Activated CD8-positive, alpha-beta T cell treated with anti-CD3 and anti-CD28 coated beads for 36 hours (primary cell): ENCODE data around the gene VAV2. TPM values are rescaled to one million over a fixed set of nuclear protein-coding genes. Genes with fewer than 3 reads are reported as not detected.

Experiments
- ATAC-seq: fragments of 200-7000 bp; cut with Tn5 transposase; one replicate; pipeline ENCODE4 v1.10.0; 2021; ENCODE audit warnings: mild to moderate bottlenecking, moderate library complexity
- CTCF ChIA-PET: fragments of 350-600 bp; sonication (Branson Sonifier 250); formaldehyde crosslinking; loops from one replicate; lab custom pipeline; 2021; ENCODE audit warnings: antibody characterized with exemption; lab: Charles Lee
- POLR2A ChIA-PET: fragments of 350-600 bp; sonication (Branson Sonifier 250); formaldehyde crosslinking; loops from one replicate; lab custom pipeline; 2021; ENCODE audit warnings: antibody characterized with exemption; lab: Charles Lee
- DNase-seq: peaks from one replicate; pipeline ENCODE4 v3.0.0-alpha.2; 2020
- H3K27ac Mint-ChIP-seq: one replicate; pipeline ENCODE4 v1.8.0; 2021; ENCODE audit warnings: mild to moderate bottlenecking, mixed read lengths
- H3K27me3 Mint-ChIP-seq: one replicate; pipeline ENCODE4 v1.8.0; 2021; ENCODE audit warnings: mixed read lengths
- H3K36me3 Mint-ChIP-seq: one replicate; pipeline ENCODE4 v1.8.0; 2021; ENCODE audit warnings: low read depth, mixed read lengths
- H3K4me1 Mint-ChIP-seq: one replicate; pipeline ENCODE4 v1.8.0; 2021; ENCODE audit warnings: low read depth, mixed read lengths
- H3K4me3 Mint-ChIP-seq: one replicate; pipeline ENCODE4 v1.8.0; 2021; ENCODE audit warnings: mild to moderate bottlenecking, moderate library complexity, mixed read lengths
- H3K9me3 Mint-ChIP-seq: one replicate; pipeline ENCODE4 v1.8.0; 2021; ENCODE audit warnings: mixed read lengths
- intact Hi-C: fragments of 100-400 bp; cut with micrococcal nuclease; formaldehyde crosslinking; loops from one replicate; pipeline ENCODE4 v1.10.0; 2022
- total RNA-seq, 2 experiments: library from RNA; stranded (reverse); gene quantifications; one replicate each; pipeline ENCODE4 v1.2.3, GENCODE V29; 2021
- TF ChIP-seq, protein P1 (sequence below): fragments of 200-600 bp; IDR thresholded peaks from one replicate; pipeline ENCODE4 v1.8.0; 2022; ENCODE audit warnings: antibody characterized with exemption, mild to moderate bottlenecking

VAV2 gene
- total RNA-seq, 2 experiments from 2014 or later, result 5.1 to 5.4 TPM

DNA sequence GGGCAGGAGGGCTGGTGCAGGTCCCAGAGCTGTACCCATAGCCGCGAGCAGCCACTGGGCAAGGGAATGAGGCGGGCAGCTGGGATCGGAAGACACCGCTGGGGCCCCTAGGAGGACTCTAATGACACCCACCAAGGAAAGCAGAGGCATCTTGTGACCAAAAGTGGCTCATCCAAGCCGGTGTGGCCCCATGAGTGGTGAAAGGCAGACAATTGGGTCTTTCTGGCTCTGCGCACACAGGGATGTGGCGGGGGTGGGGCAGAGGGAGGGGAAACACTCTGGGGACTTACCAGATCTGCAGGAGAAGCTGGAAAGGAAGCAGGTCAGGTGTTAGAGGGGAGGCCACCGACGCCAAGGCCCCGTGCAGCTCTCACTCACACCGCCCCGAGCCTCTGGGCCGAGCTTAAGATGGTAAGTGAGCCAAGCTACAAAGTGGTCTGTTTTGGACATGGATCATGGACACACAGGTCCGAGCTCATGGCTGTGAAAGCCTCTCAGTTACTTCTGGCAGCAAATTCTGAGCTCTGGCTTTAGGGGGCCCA is 211.6 kb downstream of the VAV2 start:
- CTCF ChIA-PET, result interaction anchor here (0.9 to 4.6 kb wide), 3 partner anchors 12 to 215 kb away, joined by 5 to 122 read pairs (median 14); no protein-coding TSS in a partner anchor
- no peak overlapping the region for H3K27ac Mint-ChIP-seq
- ATAC-seq, result no peak
- H3K4me1 Mint-ChIP-seq, result no peaks in the 10 kb centered on the region
- H3K36me3 Mint-ChIP-seq, result no peaks in the 10 kb centered on the region
- TF ChIP-seq, protein P1, sequence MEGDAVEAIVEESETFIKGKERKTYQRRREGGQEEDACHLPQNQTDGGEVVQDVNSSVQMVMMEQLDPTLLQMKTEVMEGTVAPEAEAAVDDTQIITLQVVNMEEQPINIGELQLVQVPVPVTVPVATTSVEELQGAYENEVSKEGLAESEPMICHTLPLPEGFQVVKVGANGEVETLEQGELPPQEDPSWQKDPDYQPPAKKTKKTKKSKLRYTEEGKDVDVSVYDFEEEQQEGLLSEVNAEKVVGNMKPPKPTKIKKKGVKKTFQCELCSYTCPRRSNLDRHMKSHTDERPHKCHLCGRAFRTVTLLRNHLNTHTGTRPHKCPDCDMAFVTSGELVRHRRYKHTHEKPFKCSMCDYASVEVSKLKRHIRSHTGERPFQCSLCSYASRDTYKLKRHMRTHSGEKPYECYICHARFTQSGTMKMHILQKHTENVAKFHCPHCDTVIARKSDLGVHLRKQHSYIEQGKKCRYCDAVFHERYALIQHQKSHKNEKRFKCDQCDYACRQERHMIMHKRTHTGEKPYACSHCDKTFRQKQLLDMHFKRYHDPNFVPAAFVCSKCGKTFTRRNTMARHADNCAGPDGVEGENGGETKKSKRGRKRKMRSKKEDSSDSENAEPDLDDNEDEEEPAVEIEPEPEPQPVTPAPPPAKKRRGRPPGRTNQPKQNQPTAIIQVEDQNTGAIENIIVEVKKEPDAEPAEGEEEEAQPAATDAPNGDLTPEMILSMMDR, result no peak
- DNase-seq, result no peak
- H3K4me3 Mint-ChIP-seq, result no peak overlapping the region
- no peaks in the 10 kb centered on the region for H3K9me3 Mint-ChIP-seq
- POLR2A ChIA-PET, result no interaction called here
- no peaks in the 10 kb centered on the region for H3K27me3 Mint-ChIP-seq
- intact Hi-C loops, result no loop called here

DNA sequence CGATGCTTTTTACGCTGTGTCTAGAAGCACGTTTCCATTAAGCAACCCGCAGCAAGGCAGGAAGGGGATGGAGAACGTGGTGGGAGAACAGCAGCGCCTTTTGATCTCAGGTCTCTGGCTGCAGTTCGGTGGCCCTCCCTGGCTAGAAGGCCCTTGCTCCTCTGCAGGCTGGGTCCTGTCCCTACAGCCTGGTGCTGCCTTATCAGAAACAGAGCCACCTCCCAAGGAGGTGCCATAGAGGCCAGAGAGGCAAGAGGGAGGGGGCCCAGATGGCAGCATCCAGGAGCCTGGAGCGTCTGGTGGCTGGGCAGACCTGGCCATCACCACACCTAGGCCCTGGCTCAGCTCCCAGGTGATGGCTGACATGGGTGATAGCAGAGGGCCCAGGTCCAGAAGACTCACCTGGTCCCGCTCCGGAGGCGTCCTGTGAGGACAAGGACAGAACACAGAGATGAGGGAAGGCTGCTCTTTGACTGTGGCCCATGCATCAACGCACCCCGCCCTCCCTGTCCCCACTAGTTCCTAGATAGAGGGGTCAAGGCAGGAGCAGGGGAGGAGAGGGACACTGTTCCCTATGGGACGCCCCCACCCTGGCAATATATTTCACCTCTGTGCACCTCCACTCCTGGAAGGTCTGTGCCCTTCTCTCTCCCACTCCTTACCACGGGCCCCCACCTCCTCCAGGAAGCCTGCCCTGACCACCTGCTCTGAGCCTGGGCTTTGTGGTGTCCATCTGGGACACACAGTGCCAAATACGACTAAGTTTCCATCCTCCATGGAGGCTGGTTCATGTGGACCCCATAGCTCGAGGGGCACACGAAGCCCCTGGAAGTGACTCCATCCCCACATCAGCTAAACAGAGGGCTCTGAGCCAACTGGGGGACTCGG is 212.4 kb downstream of the VAV2 start:
- H3K36me3 Mint-ChIP-seq, result no peaks in the 10 kb centered on the region
- H3K4me3 Mint-ChIP-seq, result no peak overlapping the region
- DNase-seq, result no peak
- ChIA-PET POLR2A (no interaction called here), CTCF (interaction anchor here (1.4 to 4.6 kb wide), 2 partner anchors 10 to 215 kb away, joined by 3 to 122 read pairs; no protein-coding TSS in a partner anchor)
- no peaks in the 10 kb centered on the region for H3K27me3 Mint-ChIP-seq
- no peaks in the 10 kb centered on the region for H3K4me1 Mint-ChIP-seq
- TF ChIP-seq, protein P1, result no peak
- no peak for ATAC-seq
- intact Hi-C loops, result no loop called here
- H3K9me3 Mint-ChIP-seq, result no peaks in the 10 kb centered on the region
- H3K27ac Mint-ChIP-seq, result no peak overlapping the region

DNA sequence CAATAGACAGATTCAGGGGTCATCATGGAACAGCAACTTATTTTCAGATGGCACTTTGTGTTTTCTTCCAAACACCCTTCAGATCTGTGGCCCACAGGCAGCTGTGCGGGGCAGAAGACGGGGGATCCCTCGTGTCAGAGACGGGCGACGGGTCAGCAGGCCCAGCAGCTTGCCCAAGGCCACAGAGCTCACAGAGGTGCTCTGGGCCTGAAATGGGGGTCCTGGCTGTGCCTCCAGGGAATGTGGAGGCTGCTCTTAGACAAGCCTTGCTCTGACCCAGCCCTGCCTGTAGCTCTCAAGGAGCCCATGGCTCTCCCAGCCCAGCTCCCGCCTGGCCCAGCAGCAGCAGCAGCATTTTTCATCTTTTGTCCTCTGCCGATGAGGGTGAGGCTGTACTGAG is 213.0 kb downstream of the VAV2 start:
- Mint-ChIP-seq H3K36me3 (no peaks in the 10 kb centered on the region), H3K4me3 (no peak overlapping the region), H3K27ac (no peak overlapping the region), H3K4me1 (no peaks in the 10 kb centered on the region), H3K9me3 (no peaks in the 10 kb centered on the region), H3K27me3 (no peaks in the 10 kb centered on the region)
- ATAC-seq (no peak), DNase-seq (no peak)
- TF ChIP-seq, protein P1, result no peak
- ChIA-PET POLR2A (no interaction called here), CTCF (interaction anchor here (1.4 kb wide), 1 partner anchor 10 kb away, joined by 3 read pairs; no protein-coding TSS in a partner anchor)
- intact Hi-C loops, result no loop called here

DNA sequence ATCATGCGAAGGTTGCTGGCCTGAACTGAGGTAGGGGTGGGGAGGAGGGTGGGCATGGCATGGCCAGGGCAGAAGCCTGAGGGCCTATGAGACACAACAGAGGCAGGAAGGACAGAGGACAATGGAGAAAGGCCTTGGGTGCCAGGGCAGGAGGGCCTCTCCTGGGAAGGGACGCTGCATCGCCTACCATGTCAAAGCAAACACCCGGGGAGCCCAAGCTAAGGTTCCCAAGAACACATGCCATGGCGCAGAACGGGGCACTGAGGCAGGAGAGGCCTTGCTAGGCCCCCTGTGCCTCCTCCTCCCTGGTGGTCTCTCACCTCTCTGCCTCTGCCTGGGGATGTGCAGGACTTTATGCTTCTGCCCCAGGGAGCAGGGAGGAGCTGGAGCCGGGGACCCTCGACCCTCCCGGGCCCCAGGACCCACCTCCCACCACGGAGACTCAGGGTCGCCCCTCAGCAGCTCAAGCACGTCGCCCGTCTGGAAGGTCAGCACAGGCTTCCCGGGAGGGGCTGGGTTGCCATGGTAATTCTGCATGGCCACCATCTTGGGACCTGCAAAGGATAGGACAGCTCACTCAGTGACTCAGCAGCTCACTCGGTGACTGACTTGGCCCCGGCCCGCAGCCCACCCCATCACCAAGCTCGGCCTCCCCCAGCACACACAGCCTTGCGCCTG is 213.6 kb downstream of the VAV2 start:
- CTCF ChIA-PET, result interaction anchor here (1.4 kb wide), 1 partner anchor 9 kb away, joined by 3 read pairs; no protein-coding TSS in a partner anchor
- DNase-seq, result no peak
- TF ChIP-seq, protein P1, result no peak
- POLR2A ChIA-PET, result no interaction called here
- Mint-ChIP-seq H3K4me1 (no peaks in the 10 kb centered on the region), H3K4me3 (no peak overlapping the region), H3K9me3 (no peaks in the 10 kb centered on the region), H3K27ac (no peak overlapping the region), H3K36me3 (no peaks in the 10 kb centered on the region), H3K27me3 (no peaks in the 10 kb centered on the region)
- ATAC-seq, result no peak
- intact Hi-C loops, result no loop called here
